Renal cortical epithelial cell (primary cell): ENCODE data around the gene MAP1B. TPM values are rescaled to one million over a fixed set of nuclear protein-coding genes. Genes with fewer than 3 reads are reported as not detected.
A peak's percentile ranks its signal among the peaks of the same experiment; 100 is the strongest.

Experiments used
- DNase-seq: peaks from one replicate; pipeline ENCODE4 v3.0.0-alpha.2; 2011; ENCODE audit warnings: low read depth
- total RNA-seq: library from RNA; depleted of rRNA; stranded (reverse); fragments of >200 nt; gene quantifications from 2 replicates; pipeline ENCODE4 v1.2.3, GENCODE V29; 2014

MAP1B gene
- total RNA-seq, 1 donor from 2014 or later = 156 TPM

DNA sequence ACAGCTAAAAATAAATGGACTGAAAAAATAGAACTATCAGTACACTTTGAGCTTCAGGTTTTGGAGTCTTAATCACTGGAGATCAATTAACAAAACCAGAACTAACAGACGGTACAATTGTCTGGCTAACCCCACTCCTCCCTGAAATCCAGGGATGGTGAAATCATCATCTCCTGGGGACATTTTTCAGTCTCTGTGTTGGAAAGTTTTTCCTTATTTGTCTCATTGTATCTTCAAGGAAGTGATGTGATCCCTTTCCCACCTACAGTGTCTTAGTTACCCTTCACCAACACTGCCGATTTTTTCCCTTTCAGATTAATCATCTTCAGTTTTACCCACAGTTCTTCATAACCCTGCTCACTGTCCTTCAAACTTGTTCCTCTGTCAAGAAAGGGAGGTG, 81.9 kb downstream of the MAP1B start:
- DNase-seq = no peak

DNA sequence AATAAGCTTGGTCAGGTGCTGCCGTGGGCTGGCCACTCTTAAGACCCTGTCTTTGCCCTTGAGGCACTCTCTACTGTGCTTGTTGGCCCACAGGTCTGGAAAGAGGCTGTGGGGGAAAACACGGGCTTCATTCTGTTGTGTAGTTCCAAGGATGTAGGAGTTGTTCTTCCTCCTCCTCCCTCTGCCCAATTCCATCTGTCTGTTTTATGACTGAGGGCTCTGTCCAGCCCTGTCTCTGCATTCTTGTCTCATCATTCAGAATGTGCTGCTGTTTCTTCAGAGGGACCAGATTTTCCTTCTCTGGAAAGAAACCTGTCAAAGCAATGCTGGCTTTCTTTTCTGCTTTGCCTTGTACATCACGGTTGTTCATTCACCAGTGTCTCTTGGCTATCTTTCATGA, 84.1 kb downstream of the MAP1B start:
- DNase-seq = no peak

DNA sequence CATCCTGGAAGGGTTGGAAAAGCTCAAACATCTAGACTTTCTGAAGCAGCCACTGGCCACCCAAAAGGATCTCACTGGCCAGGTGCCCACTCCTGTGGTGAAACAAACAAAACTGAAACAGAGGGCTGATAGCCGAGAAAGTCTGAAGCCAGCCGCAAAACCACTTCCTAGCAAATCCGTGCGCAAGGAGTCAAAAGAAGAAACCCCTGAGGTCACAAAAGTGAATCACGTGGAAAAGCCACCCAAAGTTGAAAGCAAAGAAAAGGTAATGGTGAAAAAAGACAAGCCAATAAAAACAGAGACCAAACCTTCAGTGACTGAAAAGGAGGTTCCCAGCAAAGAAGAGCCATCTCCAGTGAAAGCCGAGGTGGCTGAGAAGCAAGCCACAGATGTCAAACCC, 87.6 kb downstream of the MAP1B start:
- DNase-seq = no peak

DNA sequence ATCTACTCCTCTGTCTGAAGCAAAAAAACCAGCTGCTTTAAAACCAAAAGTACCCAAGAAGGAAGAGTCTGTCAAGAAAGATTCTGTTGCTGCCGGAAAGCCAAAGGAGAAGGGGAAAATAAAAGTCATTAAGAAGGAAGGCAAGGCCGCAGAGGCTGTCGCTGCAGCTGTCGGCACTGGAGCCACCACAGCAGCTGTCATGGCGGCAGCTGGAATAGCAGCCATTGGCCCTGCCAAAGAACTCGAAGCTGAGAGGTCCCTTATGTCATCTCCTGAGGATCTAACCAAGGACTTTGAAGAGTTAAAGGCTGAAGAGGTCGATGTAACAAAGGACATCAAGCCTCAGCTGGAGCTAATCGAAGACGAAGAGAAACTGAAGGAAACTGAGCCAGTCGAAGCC, 88.3 kb downstream of the MAP1B start:
- DNase-seq = no peak

DNA sequence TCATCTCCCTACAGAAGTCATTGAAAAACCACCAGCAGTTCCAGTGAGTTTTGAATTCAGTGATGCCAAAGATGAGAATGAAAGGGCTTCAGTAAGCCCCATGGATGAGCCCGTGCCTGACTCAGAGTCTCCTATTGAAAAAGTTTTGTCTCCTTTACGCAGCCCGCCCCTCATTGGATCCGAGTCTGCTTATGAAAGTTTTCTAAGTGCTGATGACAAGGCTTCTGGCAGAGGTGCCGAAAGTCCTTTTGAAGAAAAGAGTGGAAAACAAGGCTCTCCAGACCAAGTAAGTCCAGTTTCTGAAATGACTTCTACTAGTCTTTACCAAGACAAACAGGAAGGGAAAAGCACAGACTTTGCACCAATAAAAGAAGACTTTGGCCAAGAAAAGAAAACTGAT, 90.1 kb downstream of the MAP1B start:
- no peak for DNase-seq

DNA sequence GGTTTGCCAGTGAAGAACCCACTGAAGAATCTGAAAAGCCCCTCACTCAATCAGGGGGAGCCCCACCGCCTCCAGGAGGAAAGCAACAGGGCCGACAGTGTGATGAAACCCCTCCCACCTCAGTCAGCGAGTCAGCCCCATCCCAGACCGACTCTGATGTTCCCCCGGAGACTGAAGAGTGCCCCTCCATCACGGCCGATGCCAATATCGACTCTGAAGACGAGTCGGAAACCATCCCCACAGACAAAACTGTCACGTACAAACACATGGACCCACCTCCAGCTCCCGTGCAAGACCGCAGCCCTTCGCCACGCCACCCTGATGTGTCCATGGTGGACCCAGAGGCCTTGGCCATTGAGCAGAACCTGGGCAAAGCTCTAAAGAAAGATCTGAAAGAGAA, 92.4 kb downstream of the MAP1B start:
- no peak for DNase-seq

DNA sequence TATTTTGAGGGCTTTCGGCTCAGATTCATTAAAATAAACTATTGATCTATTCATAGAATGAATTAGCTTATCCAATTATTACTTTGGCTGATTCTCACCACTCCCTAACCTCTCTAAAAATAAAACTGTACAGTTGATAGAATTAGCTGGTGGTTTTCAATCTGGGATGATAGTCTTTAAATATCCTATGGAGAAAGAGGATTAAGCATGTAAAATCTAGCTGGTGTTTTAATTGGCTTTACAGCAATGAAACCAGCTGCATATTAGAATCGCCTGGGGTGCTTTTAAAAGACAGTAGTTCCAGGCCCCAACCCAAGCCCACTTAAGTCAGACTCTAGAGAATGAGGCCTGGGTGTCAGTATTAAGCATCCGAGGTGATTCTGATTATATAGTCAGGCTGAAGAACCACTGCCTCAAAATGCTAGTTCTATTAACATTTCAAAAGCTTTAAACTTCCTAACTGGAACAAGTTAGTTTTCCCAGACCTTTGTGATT, 95.1 kb downstream of the MAP1B start:
- DNase-seq = no peak

DNA sequence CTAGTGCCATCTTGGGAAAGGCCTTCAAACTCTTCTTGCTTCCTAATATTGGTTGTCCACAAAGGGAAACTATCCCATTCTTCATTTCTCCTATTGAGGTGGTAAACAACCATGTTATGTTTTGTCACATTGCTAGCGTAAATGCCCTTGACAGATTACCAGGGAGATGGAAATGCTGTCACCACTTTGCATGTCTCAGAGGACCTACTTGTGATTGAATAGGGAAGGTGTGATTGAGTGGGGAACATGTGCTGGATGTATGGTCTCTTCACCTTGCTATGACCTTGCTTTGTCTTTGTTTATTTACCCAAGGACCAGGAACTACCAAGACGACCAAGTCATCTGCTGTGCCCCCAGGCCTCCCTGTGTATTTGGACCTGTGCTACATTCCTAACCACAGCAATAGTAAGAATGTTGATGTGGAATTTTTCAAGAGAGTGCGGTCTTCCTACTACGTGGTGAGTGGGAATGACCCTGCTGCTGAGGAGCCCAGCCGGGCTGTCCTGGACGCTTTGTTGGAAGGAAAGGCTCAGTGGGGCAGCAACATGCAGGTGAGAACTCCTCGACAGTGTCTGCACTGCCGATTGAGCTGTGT, 96.1 kb downstream of the MAP1B start:
- peak; percentile 50 for DNase-seq

DNA sequence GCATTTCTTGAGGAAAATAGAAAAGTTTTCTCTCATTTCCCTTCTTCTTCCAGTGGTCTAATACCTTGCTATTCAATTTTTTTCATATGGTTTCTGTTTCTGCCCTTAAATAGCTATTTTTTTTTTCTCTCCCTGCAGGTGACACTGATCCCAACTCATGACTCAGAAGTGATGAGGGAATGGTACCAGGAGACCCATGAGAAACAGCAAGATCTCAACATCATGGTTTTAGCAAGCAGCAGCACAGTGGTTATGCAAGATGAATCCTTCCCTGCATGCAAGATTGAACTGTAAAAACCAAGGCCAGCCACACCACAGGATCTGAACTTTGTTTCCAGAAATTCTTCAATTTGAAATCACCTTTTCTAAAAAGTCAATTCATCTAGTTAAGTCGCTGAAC, 97.7 kb downstream of the MAP1B start:
- DNase-seq = no peak

DNA sequence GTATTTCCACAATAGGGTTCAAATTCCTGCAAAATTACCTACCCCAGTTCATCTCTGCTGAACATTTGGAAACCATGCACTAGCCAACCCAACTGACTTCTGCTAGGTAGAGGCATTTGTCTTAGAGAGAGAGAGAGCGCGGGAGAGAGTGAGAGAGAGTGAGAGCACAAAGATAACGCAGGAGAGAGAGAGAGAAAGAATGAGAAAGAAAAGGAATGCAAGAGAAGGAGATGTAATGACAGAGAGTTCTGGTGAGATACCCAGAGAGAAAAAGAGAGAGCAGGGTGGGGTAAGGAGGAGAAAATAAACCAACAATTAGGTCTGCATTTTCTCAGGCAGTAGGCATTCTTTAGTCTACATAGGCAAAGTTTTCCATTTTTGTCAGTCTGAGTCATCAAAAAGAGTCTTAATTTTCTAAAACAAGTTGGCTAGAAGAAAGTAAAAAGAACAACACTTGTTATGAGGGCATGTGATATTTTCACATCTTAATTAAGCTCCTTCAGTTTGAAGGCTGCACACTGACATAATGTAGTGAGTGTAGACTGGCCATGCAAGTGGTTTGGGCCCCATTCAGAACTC, 98.2 kb downstream of the MAP1B start:
- DNase-seq = peak; percentile 28

DNA sequence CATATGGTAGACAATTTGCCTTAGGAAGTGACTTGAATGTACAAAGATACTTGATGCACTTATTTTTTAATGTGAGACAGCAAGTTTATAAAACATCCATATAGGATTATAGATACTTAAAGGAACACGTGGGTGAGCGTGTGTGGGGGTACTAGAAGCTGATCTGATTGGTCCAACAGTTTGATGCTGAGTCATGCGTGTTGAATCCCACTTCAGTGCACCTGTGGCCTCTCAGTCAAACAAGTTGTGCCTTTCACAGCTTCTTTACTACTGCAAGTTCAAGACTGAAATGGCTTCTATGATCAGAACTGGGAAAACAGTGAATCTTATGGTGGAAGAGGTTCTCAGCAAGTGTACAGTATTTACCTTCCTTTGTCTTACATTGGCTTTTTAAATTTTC, 98.9 kb downstream of the MAP1B start:
- no peak for DNase-seq

DNA sequence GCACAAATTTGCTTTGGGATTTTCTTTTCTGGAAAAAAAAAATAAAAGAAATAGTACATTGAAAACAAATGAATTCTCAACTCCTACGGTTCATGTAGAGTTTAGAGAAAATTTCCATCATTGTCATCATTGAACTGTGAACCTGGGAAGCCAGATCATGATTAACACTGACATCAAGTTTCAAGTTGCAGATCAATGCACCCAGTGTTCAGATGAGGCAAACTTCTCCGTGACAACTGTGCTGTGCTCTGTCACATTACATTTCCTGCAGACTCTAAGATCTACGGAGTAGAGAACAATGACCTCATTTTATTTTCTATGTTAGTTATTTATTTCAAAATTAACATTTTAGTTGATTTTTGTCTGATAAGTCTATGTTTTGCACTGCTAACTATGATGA, 99.7 kb downstream of the MAP1B start:
- DNase-seq = no peak

DNA sequence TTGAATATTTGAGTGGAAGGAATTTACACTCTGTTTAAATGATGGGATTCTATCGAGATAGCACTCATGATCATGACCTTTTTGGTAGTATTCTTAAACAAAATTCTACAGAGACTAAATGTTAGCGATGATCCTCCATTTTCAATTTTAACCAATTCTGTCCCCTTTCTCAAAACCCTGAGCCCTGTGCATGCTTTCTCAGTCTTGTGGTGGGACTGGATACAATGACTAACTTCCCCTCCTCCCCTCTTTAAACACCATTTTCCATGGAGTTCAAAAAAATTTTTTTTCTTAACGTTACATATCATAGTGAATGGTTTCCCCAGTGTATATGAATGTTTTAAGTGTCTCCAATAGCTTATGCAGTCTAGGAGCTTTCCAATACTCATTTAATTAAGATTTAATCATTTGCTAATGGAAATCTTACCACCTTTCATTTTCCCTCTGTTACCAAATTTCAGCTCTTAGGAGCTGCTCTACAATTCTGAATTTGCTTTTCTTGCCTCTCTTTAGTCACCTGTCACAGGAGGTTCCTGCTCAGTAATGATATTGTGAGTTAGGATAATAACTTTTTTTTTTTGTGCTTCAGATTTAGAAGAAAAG, 101.2 kb downstream of the MAP1B start:
- DNase-seq = no peak

DNA sequence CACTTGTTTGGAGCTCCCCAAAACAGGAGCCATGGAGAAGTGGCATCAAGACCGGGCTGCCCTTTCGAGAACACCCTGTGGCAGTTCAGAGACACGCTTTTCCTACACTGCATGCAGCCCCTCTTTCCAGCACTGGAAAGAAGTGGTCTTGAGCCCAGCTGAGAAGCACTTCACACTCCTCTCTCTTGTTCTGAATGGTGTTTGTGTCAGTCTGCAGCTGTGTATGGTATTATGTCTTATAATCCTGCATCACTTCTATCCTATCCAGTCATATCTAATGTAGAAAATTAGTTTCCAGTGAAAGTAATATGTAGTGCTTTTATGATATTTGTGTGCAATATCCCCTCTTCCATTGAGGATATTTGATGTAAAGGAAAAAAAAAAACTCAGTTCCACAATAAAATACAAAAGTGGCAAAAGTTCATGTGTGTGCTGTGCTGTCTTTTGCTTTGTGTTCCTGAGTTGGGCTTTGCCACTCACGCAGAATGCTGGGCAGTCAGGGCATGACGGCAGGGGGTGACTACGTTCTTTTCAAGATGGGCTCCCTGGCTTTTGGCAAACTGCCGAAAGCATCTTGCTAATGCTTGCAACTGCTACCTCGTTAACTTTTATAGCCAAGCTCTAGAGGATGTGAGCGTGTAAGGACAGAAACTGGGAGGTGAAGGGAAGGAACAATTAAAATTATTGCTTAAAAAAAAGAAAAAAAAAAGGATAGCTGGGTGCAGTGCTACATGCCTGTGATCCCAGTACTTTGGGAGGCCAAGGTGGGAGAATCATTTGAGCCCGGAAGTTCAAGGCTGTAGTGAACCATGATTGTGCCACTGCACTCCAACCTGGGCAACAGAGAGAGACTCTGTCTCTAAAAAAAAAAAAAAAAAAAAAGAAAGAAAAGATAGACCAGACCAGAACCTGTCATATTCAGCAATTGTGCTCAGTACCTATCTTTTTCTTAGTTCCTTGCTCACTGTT, 102.2 kb downstream of the MAP1B start:
- peak; percentile 72 for DNase-seq

DNA sequence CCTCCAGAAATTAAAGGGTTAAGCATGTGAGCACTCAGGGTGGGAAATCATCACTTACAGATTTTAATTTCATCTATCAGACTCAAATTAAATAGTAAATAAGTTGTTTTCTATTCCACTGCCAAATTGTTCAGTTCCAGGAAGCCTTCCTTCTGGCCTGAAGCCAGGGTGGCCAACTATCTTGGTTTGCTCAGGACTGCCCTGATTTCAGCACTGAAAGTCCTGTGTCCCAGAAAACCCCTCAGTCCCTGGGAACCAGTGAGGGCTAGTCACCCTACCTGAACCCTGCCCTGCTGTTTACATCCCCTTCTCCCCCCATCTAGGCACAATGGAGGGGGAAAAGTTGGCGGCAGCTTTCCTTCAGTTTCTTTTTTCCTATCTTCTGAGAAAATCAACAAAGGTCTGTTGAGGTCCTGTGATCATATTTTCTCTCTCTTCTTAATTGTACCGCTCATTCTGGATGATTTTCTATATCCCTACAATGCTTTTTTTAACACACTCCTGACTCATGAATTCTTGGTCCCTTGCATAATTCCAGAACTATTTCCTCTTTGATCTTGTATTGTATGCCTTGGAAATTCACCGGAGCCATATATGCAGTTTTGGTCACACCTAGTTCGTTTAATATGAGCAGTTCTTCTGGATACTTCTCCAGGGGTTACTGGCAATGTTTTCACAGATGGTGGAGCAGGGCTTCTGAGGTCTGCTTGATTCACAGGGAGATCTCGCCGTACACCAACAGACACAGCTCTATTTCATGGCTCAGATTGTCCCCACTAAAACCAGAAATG, 103.8 kb downstream of the MAP1B start:
- DNase-seq = peak; percentile 83

DNA sequence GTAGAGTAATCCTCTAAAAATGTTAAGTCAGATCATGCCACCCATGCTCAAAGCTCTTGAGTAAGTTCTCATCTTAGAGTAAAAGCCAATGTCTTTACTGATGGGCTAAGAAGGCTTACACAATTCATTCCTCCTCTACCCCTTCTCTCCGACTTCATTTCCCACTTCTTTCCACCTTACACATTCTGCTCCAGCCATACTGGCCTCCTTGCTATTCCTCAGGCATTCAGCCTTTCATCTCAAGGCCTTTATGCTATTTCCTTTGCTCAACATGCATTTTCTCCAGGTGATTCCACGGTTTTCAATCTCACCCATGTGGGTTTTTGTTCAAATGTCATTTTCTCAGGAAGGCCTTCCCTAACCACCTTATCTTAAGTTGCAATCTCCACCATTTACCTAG, 104.9 kb downstream of the MAP1B start:
- DNase-seq = no peak

DNA sequence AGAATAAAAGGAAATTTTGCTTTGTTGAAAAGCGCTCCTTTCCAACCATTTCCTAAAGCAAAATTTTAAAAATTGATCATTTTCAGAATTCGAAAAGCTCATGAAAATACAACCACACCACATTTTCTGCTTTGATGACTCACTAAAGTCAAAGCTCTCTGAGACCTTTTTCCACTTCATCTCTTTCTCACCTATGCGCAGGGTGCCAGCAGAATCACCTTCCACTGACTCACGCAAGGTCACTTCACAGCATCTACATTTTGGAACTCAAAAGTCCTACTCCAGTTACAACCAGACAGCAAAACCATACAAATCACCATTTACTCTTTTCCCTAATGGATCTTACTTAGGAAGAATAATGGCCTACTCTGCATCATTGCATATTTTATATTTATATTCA, 106.2 kb downstream of the MAP1B start:
- peak; percentile 15 for DNase-seq

DNA sequence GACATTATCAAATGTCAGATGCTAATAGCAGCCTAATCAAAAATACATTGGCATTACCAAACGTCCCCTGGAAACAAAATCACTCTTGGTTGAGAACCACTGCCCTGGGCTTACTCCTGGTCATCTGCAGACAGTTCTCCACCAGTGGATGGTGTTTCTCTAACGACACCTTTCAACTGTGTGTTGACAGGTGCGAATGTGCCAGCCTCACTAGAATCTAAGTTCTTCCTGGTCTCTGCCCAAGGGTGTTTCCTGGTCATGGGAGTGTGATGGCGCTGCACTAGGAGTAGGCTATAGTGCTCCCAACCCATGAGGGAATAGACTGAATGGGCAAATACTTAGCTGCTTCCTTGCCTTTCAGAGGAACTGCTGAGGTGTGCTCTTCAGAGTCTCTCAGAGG, 106.9 kb downstream of the MAP1B start:
- DNase-seq = no peak

DNA sequence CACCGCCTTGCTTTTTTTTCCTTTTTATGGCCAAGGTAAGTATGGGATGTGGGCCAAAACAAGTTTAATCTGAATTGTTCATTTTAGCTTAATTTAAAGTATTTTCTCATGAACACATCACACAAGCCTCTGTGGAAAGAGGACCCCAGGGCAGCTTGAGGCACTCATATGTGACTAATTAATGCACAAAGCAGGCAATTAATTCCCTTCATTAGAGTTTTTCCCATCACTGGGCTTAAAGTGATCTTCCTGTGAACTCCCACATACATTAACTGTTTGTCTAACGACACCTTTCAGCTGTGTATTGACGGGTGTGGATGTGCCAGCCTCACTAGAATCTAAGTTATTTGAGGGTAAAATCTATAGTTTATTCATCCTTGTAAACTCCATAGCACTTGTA, 109.5 kb downstream of the MAP1B start:
- peak; percentile 34 for DNase-seq

DNA sequence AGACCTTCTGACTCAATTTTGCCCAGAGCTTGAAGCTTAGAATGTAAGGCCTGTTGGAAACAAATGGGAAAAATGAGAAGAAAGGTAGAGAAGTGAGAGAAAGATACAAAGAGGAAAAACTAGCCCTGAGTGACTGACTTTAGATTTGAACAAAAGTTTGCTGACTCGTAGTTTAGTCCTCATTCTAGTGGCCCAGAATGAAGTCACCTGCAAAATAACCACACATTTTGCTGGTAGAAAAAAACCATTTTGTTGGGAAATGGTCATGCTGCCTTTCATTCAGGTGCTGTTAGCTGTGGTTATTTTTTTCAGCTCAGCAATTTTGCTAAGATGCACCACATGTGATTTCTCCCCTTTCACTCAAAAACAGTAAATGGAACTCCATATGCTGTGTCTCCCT, 113.8 kb downstream of the MAP1B start:
- DNase-seq = no peak

DNA sequence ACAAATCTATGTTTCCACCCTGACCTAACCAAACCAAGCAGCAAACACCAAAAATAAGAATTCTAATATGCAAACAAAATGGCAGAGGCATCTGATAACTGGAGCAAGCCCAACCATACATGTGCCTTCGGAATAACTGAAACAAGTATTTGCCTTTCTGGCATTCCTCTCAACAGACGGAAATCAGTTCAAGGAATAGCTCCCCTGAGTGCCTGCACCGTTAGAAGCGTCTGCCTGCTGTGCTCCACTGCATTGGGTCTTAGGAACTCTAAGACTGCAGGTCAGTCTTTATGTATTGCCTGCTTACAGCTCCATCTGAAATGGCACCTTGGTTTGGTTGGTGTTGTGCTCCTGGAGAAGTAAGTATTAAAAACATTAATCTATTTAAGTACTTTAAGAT, 114.3 kb downstream of the MAP1B start:
- no peak for DNase-seq

DNA sequence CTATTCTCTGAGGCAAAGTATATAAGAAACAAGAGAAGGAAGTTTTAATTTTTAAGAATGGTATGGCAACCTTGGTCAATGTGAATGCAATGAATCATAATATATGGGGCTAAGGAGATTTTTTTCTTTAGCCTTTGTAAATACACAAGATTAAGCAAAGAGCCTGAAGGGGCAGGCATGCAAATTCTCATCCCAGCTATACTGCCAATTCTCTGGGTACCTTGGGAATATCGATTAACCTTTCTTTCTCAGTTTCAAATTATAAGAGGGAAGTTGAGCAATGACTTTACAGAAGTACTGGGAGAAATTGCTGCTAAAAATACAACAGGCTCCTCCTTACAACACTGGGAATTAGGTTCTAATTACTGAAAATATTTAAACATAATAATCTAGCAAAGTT, 115.2 kb downstream of the MAP1B start:
- DNase-seq = no peak
